ENCODE results near the gene IGFALS.

The IGFALS gene

GRCh38 chr16:1745900-1746692, 47.4 kb downstream of the IGFALS start:
- peaks cover 32% of the 10 kb centered on the region for H3K36me3 ChIP-seq (ENCODE audit: control insufficient read depth, insufficient read depth, low read length)

GRCh38 chr16:1745181-1745899, 48.2 kb downstream of the IGFALS start:
- no peak overlapping the region for H3K9ac ChIP-seq (ENCODE audit: low read length)

More at GRCh38 chr16:1745900-1746692, 47.4 kb downstream of the IGFALS start:
- Histone ChIP-seq H3K27ac (ENCODE audit: low read depth, low read length) (no peak overlapping the region), H3K9ac (ENCODE audit: low read length) (no peak overlapping the region), H3K27me3 (ENCODE audit: control insufficient read depth, insufficient read depth, low read length) (no peaks in the 10 kb centered on the region), H3K4me3 (ENCODE audit: low read length) (no peak overlapping the region), H3K4me1 (ENCODE audit: control insufficient read depth, insufficient read depth, low read length) (no peaks in the 10 kb centered on the region)

GRCh38 chr16:1744338-1744840, 49.1 kb downstream of the IGFALS start:
- H3K36me3 ChIP-seq (ENCODE audit: control insufficient read depth, insufficient read depth, low read length) = peaks cover 35% of the 10 kb centered on the region
- no peak overlapping the region for H3K27ac ChIP-seq (ENCODE audit: low read depth, low read length)
- H3K9ac ChIP-seq (ENCODE audit: low read length) = no peak overlapping the region
- H3K4me3 ChIP-seq (ENCODE audit: low read length) = no peak overlapping the region
- no peaks in the 10 kb centered on the region for H3K4me1 ChIP-seq (ENCODE audit: control insufficient read depth, insufficient read depth, low read length)
- H3K27me3 ChIP-seq (ENCODE audit: control insufficient read depth, insufficient read depth, low read length) = no peaks in the 10 kb centered on the region

More at GRCh38 chr16:1745181-1745899, 48.2 kb downstream of the IGFALS start:
- peaks cover 37% of the 10 kb centered on the region for H3K36me3 ChIP-seq (ENCODE audit: control insufficient read depth, insufficient read depth, low read length)
- no peak overlapping the region for H3K27ac ChIP-seq (ENCODE audit: low read depth, low read length)
- no peaks in the 10 kb centered on the region for H3K27me3 ChIP-seq (ENCODE audit: control insufficient read depth, insufficient read depth, low read length)
- H3K4me1 ChIP-seq (ENCODE audit: control insufficient read depth, insufficient read depth, low read length) = no peaks in the 10 kb centered on the region
- no peak overlapping the region for H3K4me3 ChIP-seq (ENCODE audit: low read length)

- H3K4me1 ChIP-seq (ENCODE audit: control insufficient read depth, insufficient read depth, low read length) = no peaks in the 10 kb centered on the region
- no peaks in the 10 kb centered on the region for H3K27me3 ChIP-seq (ENCODE audit: control insufficient read depth, insufficient read depth, low read length)
- H3K36me3 ChIP-seq (ENCODE audit: control insufficient read depth, insufficient read depth, low read length) = peaks cover 27% of the 10 kb centered on the region
- H3K9ac ChIP-seq (ENCODE audit: low read length) = no peak overlapping the region
- no peak overlapping the region for H3K4me3 ChIP-seq (ENCODE audit: low read length)
- H3K27ac ChIP-seq (ENCODE audit: low read depth, low read length) = no peak overlapping the region
These were observed 49.8 kb downstream of the IGFALS start for GRCh38 chr16:1743376-1744337.

GRCh38 chr16:1741553-1742165, 51.8 kb downstream of the IGFALS start:
- Histone ChIP-seq H3K4me3 (ENCODE audit: low read length) (no peak overlapping the region), H3K9ac (ENCODE audit: low read length) (no peak overlapping the region), H3K36me3 (ENCODE audit: control insufficient read depth, insufficient read depth, low read length) (peaks cover 17% of the 10 kb centered on the region), H3K4me1 (ENCODE audit: control insufficient read depth, insufficient read depth, low read length) (no peaks in the 10 kb centered on the region), H3K27me3 (ENCODE audit: control insufficient read depth, insufficient read depth, low read length) (no peaks in the 10 kb centered on the region), H3K27ac (ENCODE audit: low read depth, low read length) (no peak overlapping the region)

- no peak overlapping the region for H3K27ac ChIP-seq (ENCODE audit: low read depth, low read length)
- H3K4me1 ChIP-seq (ENCODE audit: control insufficient read depth, insufficient read depth, low read length) = no peaks in the 10 kb centered on the region
- no peak overlapping the region for H3K4me3 ChIP-seq (ENCODE audit: low read length)
- H3K9ac ChIP-seq (ENCODE audit: low read length) = no peak overlapping the region
- no peaks in the 10 kb centered on the region for H3K27me3 ChIP-seq (ENCODE audit: control insufficient read depth, insufficient read depth, low read length)
- peaks cover 17% of the 10 kb centered on the region for H3K36me3 ChIP-seq (ENCODE audit: control insufficient read depth, insufficient read depth, low read length)
These were observed 52.6 kb downstream of the IGFALS start for GRCh38 chr16:1740781-1741490.
